ENCODE data around the gene TMEM61.

TMEM61 gene

DNA sequence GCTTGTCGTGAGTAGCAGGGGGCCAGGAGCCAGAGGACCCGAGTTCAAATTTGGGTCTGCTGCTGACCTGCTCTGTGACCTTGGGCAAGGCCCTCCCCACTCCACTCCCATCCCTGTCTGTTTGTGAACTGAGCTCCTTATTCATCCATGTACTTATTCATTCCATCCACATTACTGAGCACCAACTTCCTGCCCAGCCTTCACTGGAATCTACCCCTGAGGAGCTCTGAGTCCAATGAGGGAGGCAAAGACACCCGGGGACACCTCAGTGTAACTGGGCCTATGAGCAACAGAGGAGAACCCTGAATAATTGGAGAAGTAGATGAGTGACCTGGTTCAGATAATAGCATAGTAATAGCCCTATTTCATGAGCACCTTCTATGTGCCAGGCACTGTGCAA, 27.2 kb downstream of the TMEM61 start (continued):
- TF ChIP-seq, protein P1, sequence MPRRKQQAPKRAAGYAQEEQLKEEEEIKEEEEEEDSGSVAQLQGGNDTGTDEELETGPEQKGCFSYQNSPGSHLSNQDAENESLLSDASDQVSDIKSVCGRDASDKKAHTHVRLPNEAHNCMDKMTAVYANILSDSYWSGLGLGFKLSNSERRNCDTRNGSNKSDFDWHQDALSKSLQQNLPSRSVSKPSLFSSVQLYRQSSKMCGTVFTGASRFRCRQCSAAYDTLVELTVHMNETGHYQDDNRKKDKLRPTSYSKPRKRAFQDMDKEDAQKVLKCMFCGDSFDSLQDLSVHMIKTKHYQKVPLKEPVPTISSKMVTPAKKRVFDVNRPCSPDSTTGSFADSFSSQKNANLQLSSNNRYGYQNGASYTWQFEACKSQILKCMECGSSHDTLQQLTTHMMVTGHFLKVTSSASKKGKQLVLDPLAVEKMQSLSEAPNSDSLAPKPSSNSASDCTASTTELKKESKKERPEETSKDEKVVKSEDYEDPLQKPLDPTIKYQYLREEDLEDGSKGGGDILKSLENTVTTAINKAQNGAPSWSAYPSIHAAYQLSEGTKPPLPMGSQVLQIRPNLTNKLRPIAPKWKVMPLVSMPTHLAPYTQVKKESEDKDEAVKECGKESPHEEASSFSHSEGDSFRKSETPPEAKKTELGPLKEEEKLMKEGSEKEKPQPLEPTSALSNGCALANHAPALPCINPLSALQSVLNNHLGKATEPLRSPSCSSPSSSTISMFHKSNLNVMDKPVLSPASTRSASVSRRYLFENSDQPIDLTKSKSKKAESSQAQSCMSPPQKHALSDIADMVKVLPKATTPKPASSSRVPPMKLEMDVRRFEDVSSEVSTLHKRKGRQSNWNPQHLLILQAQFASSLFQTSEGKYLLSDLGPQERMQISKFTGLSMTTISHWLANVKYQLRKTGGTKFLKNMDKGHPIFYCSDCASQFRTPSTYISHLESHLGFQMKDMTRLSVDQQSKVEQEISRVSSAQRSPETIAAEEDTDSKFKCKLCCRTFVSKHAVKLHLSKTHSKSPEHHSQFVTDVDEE (CRISPR knock-in tag; IDR thresholded peaks at IDR 0.05): no peak
- TF ChIP-seq, protein P2, sequence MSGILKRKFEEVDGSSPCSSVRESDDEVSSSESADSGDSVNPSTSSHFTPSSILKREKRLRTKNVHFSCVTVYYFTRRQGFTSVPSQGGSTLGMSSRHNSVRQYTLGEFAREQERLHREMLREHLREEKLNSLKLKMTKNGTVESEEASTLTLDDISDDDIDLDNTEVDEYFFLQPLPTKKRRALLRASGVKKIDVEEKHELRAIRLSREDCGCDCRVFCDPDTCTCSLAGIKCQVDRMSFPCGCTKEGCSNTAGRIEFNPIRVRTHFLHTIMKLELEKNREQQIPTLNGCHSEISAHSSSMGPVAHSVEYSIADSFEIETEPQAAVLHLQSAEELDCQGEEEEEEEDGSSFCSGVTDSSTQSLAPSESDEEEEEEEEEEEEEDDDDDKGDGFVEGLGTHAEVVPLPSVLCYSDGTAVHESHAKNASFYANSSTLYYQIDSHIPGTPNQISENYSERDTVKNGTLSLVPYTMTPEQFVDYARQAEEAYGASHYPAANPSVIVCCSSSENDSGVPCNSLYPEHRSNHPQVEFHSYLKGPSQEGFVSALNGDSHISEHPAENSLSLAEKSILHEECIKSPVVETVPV (CRISPR knock-in tag; IDR thresholded peaks at IDR 0.05): no peak
- no peak for TF ChIP-seq ZFP30 (CRISPR knock-in tag; IDR thresholded peaks at IDR 0.05)
- TF ChIP-seq TOX (CRISPR knock-in tag; IDR thresholded peaks at IDR 0.05; ENCODE audit: borderline replicate concordance): no peak
- no peak for TF ChIP-seq OSR1 (CRISPR knock-in tag; IDR thresholded peaks at IDR 0.05)
- no peak for TF ChIP-seq GLIS3 (CRISPR knock-in tag; IDR thresholded peaks at IDR 0.05)
- no peak for TF ChIP-seq TCF4 (CRISPR knock-in tag; IDR thresholded peaks at IDR 0.05; ENCODE audit: borderline replicate concordance)
- no peak for TF ChIP-seq ESRRG (CRISPR knock-in tag; IDR thresholded peaks at IDR 0.05)
- no peak for TF ChIP-seq ZFP3 (CRISPR knock-in tag; IDR thresholded peaks at IDR 0.05)

DNA sequence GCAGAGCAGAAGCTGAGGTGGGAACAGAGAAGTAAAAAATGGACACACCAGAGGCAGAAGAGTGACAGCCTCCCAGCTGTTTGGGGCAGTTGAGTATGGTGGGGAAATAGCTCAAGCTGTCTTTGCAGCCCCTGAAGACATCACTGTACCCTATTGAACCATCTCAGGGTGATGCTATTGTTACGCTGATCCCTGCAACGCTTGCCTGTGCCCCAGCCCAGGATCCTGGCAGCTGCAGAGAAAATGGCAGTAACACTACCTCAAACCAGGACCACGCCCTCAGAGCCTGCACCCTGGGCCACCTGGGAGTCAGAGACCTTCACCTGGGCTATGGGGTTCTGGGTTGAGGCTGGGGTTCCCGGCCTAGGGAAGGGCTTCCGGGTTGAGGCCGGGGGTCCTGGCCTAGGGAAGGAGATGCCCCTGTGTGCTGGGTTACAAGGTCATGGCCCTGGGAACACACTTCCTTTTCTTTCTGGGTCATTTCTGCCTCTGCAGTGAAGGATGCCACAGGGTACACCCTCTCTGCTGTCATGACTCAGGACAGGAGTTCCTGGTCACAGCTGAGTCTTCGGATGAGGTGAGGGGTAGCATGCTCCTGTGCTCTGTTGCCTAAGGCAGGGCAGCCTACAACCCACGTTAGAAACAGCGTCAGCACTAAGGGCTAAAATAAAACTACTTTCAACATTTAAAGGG, 29.9 kb downstream of the TMEM61 start:
- ATAC-seq: no peak
- TF ChIP-seq ESRRG (CRISPR knock-in tag; IDR thresholded peaks at IDR 0.05) (no peak), GLIS3 (CRISPR knock-in tag; IDR thresholded peaks at IDR 0.05) (no peak), ZFP3 (CRISPR knock-in tag; IDR thresholded peaks at IDR 0.05) (no peak), TCF4 (CRISPR knock-in tag; IDR thresholded peaks at IDR 0.05; ENCODE audit: borderline replicate concordance) (no peak), ZFP30 (CRISPR knock-in tag; IDR thresholded peaks at IDR 0.05) (no peak)
- TF ChIP-seq, protein P3, sequence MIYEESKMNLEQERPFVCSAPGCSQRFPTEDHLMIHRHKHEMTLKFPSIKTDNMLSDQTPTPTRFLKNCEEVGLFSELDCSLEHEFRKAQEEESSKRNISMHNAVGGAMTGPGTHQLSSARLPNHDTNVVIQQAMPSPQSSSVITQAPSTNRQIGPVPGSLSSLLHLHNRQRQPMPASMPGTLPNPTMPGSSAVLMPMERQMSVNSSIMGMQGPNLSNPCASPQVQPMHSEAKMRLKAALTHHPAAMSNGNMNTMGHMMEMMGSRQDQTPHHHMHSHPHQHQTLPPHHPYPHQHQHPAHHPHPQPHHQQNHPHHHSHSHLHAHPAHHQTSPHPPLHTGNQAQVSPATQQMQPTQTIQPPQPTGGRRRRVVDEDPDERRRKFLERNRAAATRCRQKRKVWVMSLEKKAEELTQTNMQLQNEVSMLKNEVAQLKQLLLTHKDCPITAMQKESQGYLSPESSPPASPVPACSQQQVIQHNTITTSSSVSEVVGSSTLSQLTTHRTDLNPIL (CRISPR knock-in tag; IDR thresholded peaks at IDR 0.05; ENCODE audit: low read depth): no peak

DNA sequence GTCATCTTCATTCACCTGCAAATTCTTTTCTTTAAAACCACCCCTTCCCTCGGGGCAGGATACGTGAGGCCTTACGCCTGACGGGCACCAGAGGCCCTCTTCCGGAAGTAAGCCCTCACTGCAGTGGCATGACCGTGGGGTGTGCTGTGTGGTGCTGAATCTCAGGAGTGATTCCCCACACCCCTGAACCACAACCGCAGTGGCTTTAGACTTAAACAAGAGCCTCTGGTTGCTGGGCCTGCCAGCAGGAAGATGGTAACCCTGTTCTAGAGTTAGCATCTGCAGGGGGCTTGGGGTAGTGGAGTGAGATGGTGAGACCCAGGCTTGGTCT, 30.4 kb downstream of the TMEM61 start:
- TF ChIP-seq POU6F1 (CRISPR knock-in tag; IDR thresholded peaks at IDR 0.05; ENCODE audit: borderline replicate concordance, low read depth): no peak
- TF ChIP-seq ZFP30 (CRISPR knock-in tag; IDR thresholded peaks at IDR 0.05): no peak
- no peak for TF ChIP-seq ESRRG (CRISPR knock-in tag; IDR thresholded peaks at IDR 0.05)
- ATAC-seq: no peak

DNA sequence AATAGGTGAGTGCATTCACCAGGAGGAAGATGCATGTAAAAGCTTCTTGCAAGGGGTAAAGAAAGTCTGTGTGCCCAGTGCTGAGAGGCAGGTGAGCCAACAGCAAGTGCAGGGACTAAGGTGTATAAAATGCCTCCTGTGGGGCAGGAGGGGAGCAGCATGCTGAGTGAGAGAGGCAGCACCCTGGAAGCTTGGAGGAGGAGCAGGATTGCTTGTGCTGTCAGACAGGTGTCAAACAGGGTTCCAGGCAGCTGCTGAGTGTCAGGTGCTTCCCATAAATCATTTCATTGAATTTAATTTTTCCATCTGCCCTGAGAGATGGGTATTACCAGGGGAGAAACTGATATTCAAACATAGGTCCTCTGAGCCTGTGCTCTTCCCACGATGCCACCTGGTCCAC, 32.2 kb downstream of the TMEM61 start:
- TF ChIP-seq ZC3H10 (CRISPR knock-in tag; IDR thresholded peaks at IDR 0.05) (no peak), ZFP3 (CRISPR knock-in tag; IDR thresholded peaks at IDR 0.05) (no peak), TCF4 (CRISPR knock-in tag; IDR thresholded peaks at IDR 0.05; ENCODE audit: borderline replicate concordance) (no peak), OSR1 (CRISPR knock-in tag; IDR thresholded peaks at IDR 0.05) (no peak), TOX (CRISPR knock-in tag; IDR thresholded peaks at IDR 0.05; ENCODE audit: borderline replicate concordance) (no peak), ZNF8 (CRISPR knock-in tag; IDR thresholded peaks at IDR 0.05) (no peak), SNAI2 (CRISPR knock-in tag; IDR thresholded peaks at IDR 0.05) (no peak), GLIS3 (CRISPR knock-in tag; IDR thresholded peaks at IDR 0.05) (no peak), ESRRG (CRISPR knock-in tag; IDR thresholded peaks at IDR 0.05) (no peak), BACH2 (CRISPR knock-in tag; IDR thresholded peaks at IDR 0.05; ENCODE audit: borderline replicate concordance) (no peak), ZNF565 (CRISPR knock-in tag; conservative IDR thresholded peaks at IDR 0.05; ENCODE audit: low read depth) (no peak), ZNF70 (CRISPR knock-in tag; IDR thresholded peaks at IDR 0.05) (no peak), ZFP30 (CRISPR knock-in tag; IDR thresholded peaks at IDR 0.05) (no peak), RARB (CRISPR knock-in tag; IDR thresholded peaks at IDR 0.05) (no peak), ISL1 (CRISPR knock-in tag; IDR thresholded peaks at IDR 0.05) (no peak)
- TF ChIP-seq, protein P4, sequence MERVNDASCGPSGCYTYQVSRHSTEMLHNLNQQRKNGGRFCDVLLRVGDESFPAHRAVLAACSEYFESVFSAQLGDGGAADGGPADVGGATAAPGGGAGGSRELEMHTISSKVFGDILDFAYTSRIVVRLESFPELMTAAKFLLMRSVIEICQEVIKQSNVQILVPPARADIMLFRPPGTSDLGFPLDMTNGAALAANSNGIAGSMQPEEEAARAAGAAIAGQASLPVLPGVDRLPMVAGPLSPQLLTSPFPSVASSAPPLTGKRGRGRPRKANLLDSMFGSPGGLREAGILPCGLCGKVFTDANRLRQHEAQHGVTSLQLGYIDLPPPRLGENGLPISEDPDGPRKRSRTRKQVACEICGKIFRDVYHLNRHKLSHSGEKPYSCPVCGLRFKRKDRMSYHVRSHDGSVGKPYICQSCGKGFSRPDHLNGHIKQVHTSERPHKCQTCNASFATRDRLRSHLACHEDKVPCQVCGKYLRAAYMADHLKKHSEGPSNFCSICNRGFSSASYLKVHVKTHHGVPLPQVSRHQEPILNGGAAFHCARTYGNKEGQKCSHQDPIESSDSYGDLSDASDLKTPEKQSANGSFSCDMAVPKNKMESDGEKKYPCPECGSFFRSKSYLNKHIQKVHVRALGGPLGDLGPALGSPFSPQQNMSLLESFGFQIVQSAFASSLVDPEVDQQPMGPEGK (CRISPR knock-in tag; IDR thresholded peaks at IDR 0.05; ENCODE audit: borderline replicate concordance): no peak
- TF ChIP-seq, protein P1 (CRISPR knock-in tag; IDR thresholded peaks at IDR 0.05): no peak
- TF ChIP-seq, protein P3 (CRISPR knock-in tag; IDR thresholded peaks at IDR 0.05; ENCODE audit: low read depth): no peak
- ATAC-seq: no peak
